Esophagus muscularis mucosa (tissue), 4 donors: Measurements from ENCODE around the gene DAO. TPM values are rescaled to one million over a fixed set of nuclear protein-coding genes. Genes with fewer than 3 reads are reported as not detected.
"Not testable (repeated sequence)": the region's sequence is repeated elsewhere in the genome, so short reads cannot be mapped to it uniquely, and the experiment has no call there.

Source experiments
- DNase-seq: peaks from one replicate; pipeline ENCODE4 v3.0.0-alpha.2; 2017; ENCODE audit errors: extremely low spot score
- H3K27ac ChIP-seq, 4 donors: fragments of 200-600 bp; sonication (generic); replicated peaks in 1 of 4; 1 replicate in 3 of 4; 2 replicates in 1 of 4; pipeline ENCODE4 v1.5.1; 2016 to 2019; ENCODE audit warnings: mild to moderate bottlenecking in 1 of 4
- H3K27me3 ChIP-seq, 4 donors: fragments of 200-600 bp; sonication (generic); one replicate each; pipeline versions ENCODE4 v1.5.1 to v1.6.0; 2016 to 2019
- H3K36me3 ChIP-seq, 4 donors: fragments of 200-600 bp; sonication (generic); one replicate each; pipeline ENCODE4 v1.5.1; 2016 to 2019
- H3K4me1 ChIP-seq, 4 donors: fragments of 200-600 bp; sonication (generic); one replicate each; pipeline ENCODE4 v1.5.1; 2016 to 2019
- H3K4me3 ChIP-seq, 4 donors: fragments of 200-600 bp; sonication (generic); 1 replicate in 2 of 4; 2 replicates in 2 of 4; pipeline ENCODE4 v1.5.1; 2016 to 2019; ENCODE audit warnings: mild to moderate bottlenecking in 4 of 4, moderate library complexity in 1 of 4
- H3K9me3 ChIP-seq, 4 donors: fragments of 200-600 bp; sonication (generic); 1 replicate in 3 of 4; 2 replicates in 1 of 4; pipeline ENCODE4 v1.5.1; 2016 to 2019
- CTCF ChIP-seq, 3 experiments: fragments of 200-600 bp in 2 of 3; fragments of 450-650 bp in 1 of 3; sonication (generic) in 2 of 3; IDR thresholded peaks; one replicate each; pipeline ENCODE4 v1.5.1; 2017 to 2019; ENCODE audit warnings: antibody characterized with exemption in 3 of 3, mild to moderate bottlenecking in 2 of 3, moderate library complexity in 1 of 3
- EP300 ChIP-seq: sonication (generic); formaldehyde crosslinking; IDR thresholded peaks from one replicate; pipeline ENCODE4 v1.6.1; 2017; ENCODE audit warnings: antibody characterized with exemption
- POLR2A ChIP-seq: fragments of 450-650 bp; IDR thresholded peaks from one replicate; pipeline ENCODE4 v1.6.1; 2017; ENCODE audit warnings: antibody characterized with exemption, moderate library complexity, mild to moderate bottlenecking, low read depth
- POLR2AphosphoS5 ChIP-seq, 2 donors: sonication (generic); formaldehyde crosslinking; IDR thresholded peaks; one replicate each; pipeline ENCODE4 v1.6.1; 2017; ENCODE audit warnings: antibody characterized with exemption in 2 of 2
- WGBS: methylation state at CpG from one replicate; pipeline ENCODE4 v1.1.5; 2018; 5-methylcytosine and 5-hydroxymethylcytosine counted together
- intact Hi-C: fragments of 100-400 bp; cut with DNase I; formaldehyde crosslinking; loops from one replicate; pipeline ENCODE4 v1.15.1; 2023
- total RNA-seq, 4 donors: library from RNA; depleted of rRNA; stranded (reverse); fragments of >200 nt; gene quantifications; one replicate each; pipeline versions ENCODE4 v1.1.0 to v1.2.1, GENCODE V29; 2016

The DAO gene
- total RNA-seq, 4 donors from 2014 or later, result not detected

- Histone ChIP-seq H3K27me3 (no peaks in the 10 kb centered on the region), H3K27ac (peak overlapping the region; percentile 87 to 96 (median 91)), H3K36me3 (peaks cover 0 to 9% (median 3%) of the 10 kb centered on the region in 4 donors), H3K4me1 (peaks cover 61 to 76% (median 75%) of the 10 kb centered on the region in 4 donors), H3K4me3 (peak overlapping the region; percentile 63 to 82 (median 79)), H3K9me3 (no peaks in the 10 kb centered on the region)
- intact Hi-C loops, result loop anchor here (2.0 kb wide), 1 partner anchor 191 kb away; no protein-coding TSS in a partner anchor
- no peak for DNase-seq
- TF ChIP-seq POLR2A (no peak), POLR2AphosphoS5 (IDR thresholded peaks at IDR 0.05) (no peak), CTCF (IDR thresholded peaks at IDR 0.05) (no peak), EP300 (no peak)
- WGBS, result 27% methylated on average over 6 of the region's 6 CpGs
These were observed 23.8 kb upstream of the DAO start for GRCh38 chr12:108856170-108856427.

GRCh38 chr12:108856428-108857157, 23.3 kb upstream of the DAO start:
- Histone ChIP-seq H3K27me3 (no peaks in the 10 kb centered on the region), H3K4me1 (peaks cover 59 to 71% (median 70%) of the 10 kb centered on the region in 4 donors), H3K4me3 (peak overlapping the region; percentile 63 to 82 (median 79)), H3K27ac (peak overlapping the region; percentile 87 to 96 (median 91)), H3K36me3 (peaks cover 0 to 7% (median 2%) of the 10 kb centered on the region in 4 donors), H3K9me3 (no peaks in the 10 kb centered on the region)
- TF ChIP-seq EP300 (no peak), POLR2A (peak; percentile 20), POLR2AphosphoS5 (IDR thresholded peaks at IDR 0.05) (peak; percentile 60 to 77)
- intact Hi-C loops, result loop anchor here (2.0 kb wide), 1 partner anchor 192 kb away; no protein-coding TSS in a partner anchor
- DNase-seq, result no peak
- 4% methylated on average over 9 of the region's 24 CpGs for WGBS

- no peak for TF ChIP-seq CTCF (IDR thresholded peaks at IDR 0.05)
- no peak for TF ChIP-seq POLR2AphosphoS5 (IDR thresholded peaks at IDR 0.05)
- no peak for TF ChIP-seq EP300
- TF ChIP-seq POLR2A, result no peak
- no peaks in the 10 kb centered on the region for H3K27me3 ChIP-seq
- peak overlapping the region; percentile 87 to 96 (median 91) for H3K27ac ChIP-seq
- no CpG with 5 or more reads among the region's 30 CpGs for WGBS
- peaks cover 0 to 2% (median 0%) of the 10 kb centered on the region in 4 donors for H3K36me3 ChIP-seq
- DNase-seq, result no peak
- H3K4me3 ChIP-seq, result peak overlapping the region; percentile 63 to 82 (median 79)
- intact Hi-C loops, result loop anchor here (2.0 kb wide), 1 partner anchor 192 kb away; no protein-coding TSS in a partner anchor
- H3K4me1 ChIP-seq, result peaks cover 55 to 67% (median 65%) of the 10 kb centered on the region in 4 donors
- no peaks in the 10 kb centered on the region for H3K9me3 ChIP-seq
These were observed 22.8 kb upstream of the DAO start for GRCh38 chr12:108857158-108857407.

GRCh38 chr12:108858311-108859074, 21.4 kb upstream of the DAO start:
- 25% methylated on average over 16 of the region's 18 CpGs for WGBS
- TF ChIP-seq CTCF (IDR thresholded peaks at IDR 0.05) (no peak), POLR2AphosphoS5 (IDR thresholded peaks at IDR 0.05) (no peak), POLR2A (no peak), EP300 (no peak)
- peak overlapping the region; percentile 63 to 82 (median 79) for H3K4me3 ChIP-seq
- DNase-seq, result no peak
- H3K36me3 ChIP-seq, result no peaks in the 10 kb centered on the region
- peak overlapping the region; percentile 90 to 96 (median 92) for H3K27ac ChIP-seq
- H3K9me3 ChIP-seq, result no peaks in the 10 kb centered on the region
- intact Hi-C loops, result no loop called here
- H3K27me3 ChIP-seq, result no peaks in the 10 kb centered on the region
- H3K4me1 ChIP-seq, result peaks cover 41 to 53% (median 51%) of the 10 kb centered on the region in 4 donors

- H3K36me3 ChIP-seq, H3K9me3 ChIP-seq, H3K4me3 ChIP-seq, intact Hi-C loops, DNase-seq, H3K27ac ChIP-seq, H3K27me3 ChIP-seq: not testable (repeated sequence)
- H3K4me1 ChIP-seq, result peaks cover 33 to 45% (median 43%) of the 10 kb centered on the region in 4 donors
- 64% methylated on average over 6 of the region's 6 CpGs for WGBS
These were observed 20.6 kb upstream of the DAO start for GRCh38 chr12:108859141-108859922.
